ENCODE data around the gene CERS6.

Gene CERS6

DNA sequence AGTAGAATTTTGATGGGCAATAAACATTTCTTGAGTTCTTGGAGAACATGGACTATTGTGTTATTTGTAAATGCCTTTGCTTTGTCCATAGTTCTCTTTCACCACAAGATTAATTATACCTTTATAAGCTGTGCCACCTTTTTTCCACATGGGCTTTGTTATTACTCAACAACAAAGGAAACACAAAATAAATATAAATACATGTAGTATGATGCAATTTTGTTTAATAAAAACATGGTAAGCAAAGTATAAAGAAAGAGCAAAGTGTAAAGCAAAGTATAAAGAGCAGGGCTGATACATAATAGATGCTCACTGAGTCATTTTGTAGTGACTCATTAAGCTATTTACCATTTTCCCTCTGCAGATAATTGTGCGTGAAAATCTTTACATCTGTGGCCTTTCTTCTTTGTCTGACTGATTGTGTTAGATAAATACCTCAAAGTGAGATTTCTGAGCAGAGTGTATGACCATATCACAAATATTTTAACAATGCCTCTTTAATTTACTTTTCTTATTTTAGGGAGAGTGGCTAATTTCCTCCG lies 80.9 kb downstream of the CERS6 start:
- peak in 1 of 5 donors; percentile 38 for DNase-seq

DNA sequence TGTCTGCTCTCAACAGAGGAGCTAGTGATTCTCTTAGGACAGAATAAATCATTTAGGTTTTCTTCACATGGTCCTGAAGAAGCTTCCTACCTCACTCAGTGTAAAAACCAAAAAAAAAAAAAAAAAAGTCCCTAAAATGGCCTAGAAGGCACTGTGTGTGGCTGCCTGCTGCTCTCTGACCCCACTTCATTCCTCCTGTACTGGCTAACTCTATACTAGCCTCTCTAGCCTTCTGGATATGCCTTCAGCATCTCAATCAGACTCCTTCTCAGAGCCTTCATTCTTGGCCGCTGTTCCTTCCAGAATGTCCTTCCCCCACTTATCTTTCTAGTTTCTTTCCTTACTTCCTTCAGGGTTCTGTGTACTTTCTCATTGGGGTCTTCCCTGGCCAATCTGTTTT lies 82.1 kb downstream of the CERS6 start:
- DNase-seq = no peak

DNA sequence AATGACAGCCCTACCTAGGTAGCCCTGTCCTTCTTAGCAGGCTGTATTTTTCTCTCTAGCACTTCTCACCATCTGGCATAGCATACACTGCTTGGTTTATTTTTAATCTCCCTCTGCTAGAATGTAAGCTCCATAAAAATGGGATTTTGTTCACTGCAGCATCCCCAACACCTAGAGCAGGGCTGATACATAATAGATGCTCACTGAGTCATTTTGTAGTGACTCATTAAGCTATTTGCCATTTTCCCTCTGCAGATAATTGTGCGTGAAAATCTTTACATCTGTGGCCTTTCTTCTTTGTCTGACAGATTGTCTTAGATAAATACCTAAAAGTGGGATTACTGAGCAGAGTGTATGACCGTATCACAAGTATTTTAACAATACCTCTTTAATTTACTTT lies 82.5 kb downstream of the CERS6 start:
- DNase-seq = no peak

GRCh38 chr2:168539945-168540344 lies 83.9 kb downstream of the CERS6 start:
- DNase-seq = no peak

DNA sequence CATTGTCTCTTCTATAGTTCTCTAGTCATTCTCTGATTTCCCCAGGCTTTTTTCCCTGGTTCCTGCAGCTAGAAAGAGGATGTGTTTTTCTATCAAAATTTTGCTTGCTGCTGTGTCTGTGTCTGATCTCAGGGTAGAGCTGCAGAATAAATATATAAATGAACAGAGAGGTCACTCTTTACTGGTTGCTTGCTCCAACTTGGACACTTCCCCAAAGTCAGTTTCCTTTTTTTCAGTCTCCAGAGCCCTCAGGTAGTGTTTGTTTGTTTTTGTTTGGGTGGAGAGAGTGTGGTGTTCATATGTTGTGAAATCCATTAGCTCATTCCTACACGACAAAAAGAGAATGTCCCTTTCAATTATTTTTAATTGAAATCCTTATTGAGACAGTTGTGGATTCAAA lies 85.8 kb downstream of the CERS6 start:
- no peak for DNase-seq

- no peak for DNase-seq
Measured at GRCh38 chr2:168543037-168543436, 87.0 kb downstream of the CERS6 start.

- DNase-seq = no peak
Measured at GRCh38 chr2:168543935-168544334, 87.9 kb downstream of the CERS6 start.

DNA sequence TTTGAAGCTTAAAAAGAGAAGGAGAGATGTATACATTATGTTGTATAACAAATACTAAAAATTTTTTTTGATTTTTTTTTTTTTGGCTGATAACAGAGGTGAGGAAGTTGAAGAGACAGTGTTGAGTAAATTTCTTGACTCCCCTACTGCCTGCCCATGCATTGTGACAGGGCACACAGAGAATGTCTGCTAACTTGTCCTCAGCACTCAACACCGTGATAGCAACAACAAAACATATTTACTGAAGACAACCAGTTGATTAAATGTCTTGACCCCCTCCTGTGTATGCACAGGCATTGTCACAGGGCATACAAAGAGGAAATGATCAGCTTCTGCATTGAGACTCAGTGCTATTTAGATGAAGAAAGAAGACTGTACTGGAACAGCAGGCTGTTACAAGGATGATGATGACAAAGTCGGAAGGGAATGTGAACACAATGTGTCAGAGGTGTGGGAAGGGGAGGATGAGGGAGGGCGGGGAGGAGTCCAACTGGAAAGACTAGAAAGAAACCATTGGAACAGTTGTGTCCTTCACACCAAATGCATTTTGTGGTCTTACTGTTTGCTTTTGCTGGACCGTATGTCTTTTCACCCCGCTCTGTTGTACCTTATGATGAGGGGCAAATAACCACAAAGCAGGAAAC lies 89.5 kb downstream of the CERS6 start:
- no peak for DNase-seq

GRCh38 chr2:168550670-168551069 lies 94.6 kb downstream of the CERS6 start:
- no peak for DNase-seq

DNA sequence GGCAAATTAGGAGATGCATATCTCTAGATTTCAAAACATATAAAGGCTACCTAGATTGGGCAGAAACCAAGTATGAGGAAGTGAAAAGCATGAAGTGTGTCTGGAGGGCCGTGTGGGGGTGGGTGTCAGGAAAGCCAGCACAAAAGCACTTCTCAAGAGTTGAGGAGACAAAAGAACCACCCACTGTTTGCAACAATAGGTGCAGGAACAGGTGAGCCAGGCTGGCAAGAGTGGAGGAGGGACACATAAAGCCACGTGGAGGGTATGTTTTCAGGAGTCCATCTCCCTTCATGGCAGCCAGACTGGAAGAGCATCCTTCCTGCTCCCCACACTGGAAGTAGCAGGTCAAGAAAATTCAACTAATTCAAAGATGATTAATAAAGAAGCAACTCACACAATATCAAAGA lies 96.4 kb downstream of the CERS6 start:
- no peak for DNase-seq

DNA sequence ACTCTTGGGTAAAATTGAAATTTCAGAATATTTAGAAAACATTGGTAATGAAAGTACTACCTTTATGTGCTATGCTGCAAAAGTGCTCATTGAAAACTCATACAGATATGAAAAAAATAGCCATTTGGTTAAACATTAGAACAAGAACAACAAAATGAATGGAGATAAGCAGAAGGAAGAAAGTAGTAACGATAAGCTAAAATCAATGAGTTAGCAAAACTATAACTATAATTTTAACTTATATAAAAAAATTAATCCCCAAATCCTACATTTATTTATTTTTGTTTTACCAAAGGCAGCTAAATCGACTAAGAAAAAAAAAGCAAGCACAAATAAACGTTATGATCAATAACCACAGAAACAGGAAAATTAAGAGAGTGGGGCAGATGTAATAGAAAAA lies 99.2 kb downstream of the CERS6 start:
- DNase-seq = no peak

DNA sequence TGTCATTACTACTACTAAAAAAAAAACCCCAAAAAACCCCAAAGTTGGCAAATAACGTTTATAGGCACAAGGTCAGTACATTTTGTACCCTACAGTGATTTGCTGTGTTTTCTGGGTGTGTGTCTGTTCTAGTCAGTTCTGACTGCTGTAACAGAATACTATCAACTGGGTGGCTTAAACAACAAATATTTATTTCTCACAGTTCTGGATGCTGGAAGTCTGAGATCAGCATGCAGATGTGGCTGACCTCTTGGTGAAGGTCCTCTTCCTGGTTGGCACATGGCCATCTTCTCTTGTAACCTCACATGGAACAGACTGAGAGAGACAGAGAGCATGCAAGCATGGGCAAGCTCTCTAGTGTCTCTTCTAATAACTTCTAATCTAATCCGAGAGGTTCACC lies 103.1 kb downstream of the CERS6 start:
- no peak for DNase-seq

DNA sequence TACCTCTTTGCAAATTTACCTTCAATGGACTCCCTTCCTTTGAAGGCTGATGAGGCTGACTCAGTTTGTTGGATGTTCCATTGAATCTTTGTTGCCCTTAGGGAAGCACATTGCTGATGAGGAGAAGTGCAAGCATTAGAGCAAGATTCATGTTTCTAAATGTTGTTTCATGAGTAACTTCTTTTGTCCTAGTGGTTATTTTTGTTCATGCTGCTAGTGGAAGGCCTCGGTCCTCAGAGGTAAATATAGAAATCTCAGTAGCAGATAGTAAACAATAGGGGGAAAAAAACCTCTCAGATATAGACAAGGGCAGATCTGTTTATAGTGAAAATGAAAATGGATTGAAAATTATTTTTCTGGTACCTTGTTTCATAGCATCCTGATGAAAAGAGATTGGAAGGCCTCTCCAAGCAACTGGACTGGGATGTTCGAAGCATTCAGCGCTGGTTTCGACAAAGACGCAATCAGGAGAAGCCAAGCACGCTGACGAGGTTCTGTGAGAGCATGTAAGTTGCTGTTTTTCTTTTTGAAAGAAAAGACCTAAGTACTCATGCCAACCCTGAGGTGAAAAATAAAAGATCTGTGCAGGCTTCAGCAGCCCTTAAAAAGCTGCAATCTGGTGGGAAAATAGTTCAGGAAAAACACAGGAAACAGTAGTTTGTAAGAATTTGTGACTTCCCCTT lies 104.9 kb downstream of the CERS6 start:
- DNase-seq = no peak

- DNase-seq = no peak
Measured at GRCh38 chr2:168561991-168562390, 105.9 kb downstream of the CERS6 start.

GRCh38 chr2:168562971-168563370 lies 106.9 kb downstream of the CERS6 start:
- no peak for DNase-seq

GRCh38 chr2:168564641-168565040 lies 108.6 kb downstream of the CERS6 start:
- DNase-seq = no peak

DNA sequence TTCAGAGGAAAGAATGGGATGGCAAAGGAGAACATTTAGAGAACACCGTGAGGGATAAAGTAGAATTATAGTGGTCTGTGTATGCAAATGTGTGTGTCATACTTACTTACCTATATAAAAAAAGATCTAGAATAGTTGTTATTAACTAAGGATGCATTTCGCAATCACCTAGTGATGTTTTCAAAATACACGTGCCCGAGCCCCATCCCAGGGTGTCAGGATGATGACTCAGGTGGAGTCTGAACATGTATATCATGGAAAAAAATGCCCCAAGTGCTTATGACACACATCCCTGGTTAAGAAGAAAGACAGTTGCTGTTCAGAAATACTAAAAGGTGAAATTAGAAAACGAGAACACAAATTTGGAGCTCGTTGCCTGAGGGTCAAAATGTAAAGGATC lies 109.0 kb downstream of the CERS6 start:
- no peak for DNase-seq

DNA sequence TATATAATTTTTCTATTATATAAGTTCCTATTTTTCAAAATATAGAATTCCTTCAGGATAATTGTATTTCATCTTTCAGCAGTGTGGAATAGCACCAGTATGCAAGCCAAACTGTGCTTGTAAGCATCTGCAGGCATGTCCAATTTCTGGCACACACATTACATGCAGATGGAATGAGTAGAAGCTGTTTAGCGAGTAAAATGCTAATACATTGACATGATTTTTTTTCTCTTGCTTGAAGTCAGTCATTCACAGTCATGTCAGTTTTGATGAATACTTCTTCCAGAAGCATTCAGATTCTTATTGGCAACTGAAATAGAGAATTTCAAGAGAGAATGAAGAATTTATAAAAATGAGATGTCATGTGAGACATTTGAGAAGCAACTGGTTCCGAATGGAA lies 109.4 kb downstream of the CERS6 start:
- DNase-seq = no peak

DNA sequence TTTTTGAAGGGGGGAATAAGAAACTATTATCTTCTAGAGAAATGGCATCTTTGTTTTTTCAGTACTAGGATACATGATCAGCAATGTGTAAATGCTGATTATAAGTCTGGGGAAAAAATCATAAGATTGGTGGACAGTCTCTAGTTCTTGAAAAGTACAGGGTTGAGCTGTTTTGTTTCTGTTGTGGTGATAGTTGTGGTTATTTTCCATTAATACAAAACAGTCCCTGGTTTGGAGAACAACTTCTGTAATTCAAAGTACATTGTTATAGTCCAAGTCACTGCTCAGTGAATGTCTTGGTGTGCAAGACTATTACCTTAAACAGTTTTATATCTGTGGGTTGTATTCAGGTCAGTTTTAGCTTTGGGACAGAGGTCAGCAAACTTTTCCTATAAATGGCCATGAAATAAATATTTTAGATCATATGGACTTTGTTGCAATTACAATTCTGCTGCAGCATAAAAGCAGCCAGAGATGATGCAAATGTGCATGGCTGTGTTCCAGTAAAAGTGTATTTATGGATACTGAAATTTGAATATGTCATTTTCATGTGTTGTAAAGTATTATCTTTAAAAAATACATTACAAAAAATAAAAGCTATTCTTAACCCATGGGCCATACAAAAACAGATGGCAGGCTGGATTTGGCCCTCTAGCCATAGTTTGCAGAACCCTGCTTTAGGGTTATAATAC lies 111.0 kb downstream of the CERS6 start:
- DNase-seq = no peak

GRCh38 chr2:168567836-168568235 lies 111.8 kb downstream of the CERS6 start:
- DNase-seq = no peak

- no peak for DNase-seq
Measured at GRCh38 chr2:168568476-168569267, 112.6 kb downstream of the CERS6 start.

- DNase-seq = no peak
Measured at GRCh38 chr2:168571061-168571460, 115.0 kb downstream of the CERS6 start.
